Mesenchymal stem cell (in vitro differentiated cells and primary cell): ENCODE results near the gene DNAJB14.

ENCODE experiments used
- DNase-seq: peaks from one replicate; pipeline ENCODE4 v3.0.0-alpha.2; 2013
- H2AFZ ChIP-seq: one replicate; pipeline ENCODE4 v1.6.1; 2013; ENCODE audit warnings: low read depth, mild to moderate bottlenecking, control low read depth, inconsistent platforms, low read length, moderate library complexity
- H2AK5ac ChIP-seq: 2 replicates; pipeline ENCODE4 v1.6.1; 2013; ENCODE audit warnings: low read length, moderate library complexity, mild to moderate bottlenecking, inconsistent platforms; ENCODE audit not compliant: severe bottlenecking
- H2BK120ac ChIP-seq: one replicate; pipeline ENCODE4 v1.6.1; 2013; ENCODE audit warnings: low read depth, mild to moderate bottlenecking, inconsistent platforms, low read length, moderate library complexity
- H2BK12ac ChIP-seq, 2 experiments: one replicate each; pipeline ENCODE4 v1.6.1; 2013; ENCODE audit warnings: inconsistent platforms in 2 of 2, low read length in 2 of 2, mild to moderate bottlenecking in 2 of 2, moderate library complexity in 2 of 2, control low read depth in 1 of 2
- H2BK15ac ChIP-seq: one replicate; pipeline ENCODE4 v1.6.1; 2013; ENCODE audit warnings: mild to moderate bottlenecking, low read depth, inconsistent platforms; ENCODE audit not compliant: poor library complexity, severe bottlenecking
- H2BK5ac ChIP-seq: 2 replicates; pipeline ENCODE4 v1.6.1; 2013; ENCODE audit warnings: low read depth, mild to moderate bottlenecking, low read length, control low read depth, inconsistent platforms; ENCODE audit not compliant: poor library complexity, severe bottlenecking
- H3K14ac ChIP-seq, 2 experiments: one replicate each; pipeline ENCODE4 v1.6.1; 2013; ENCODE audit warnings: inconsistent platforms in 2 of 2, low read length in 2 of 2, control low read depth in 1 of 2, mild to moderate bottlenecking in 1 of 2, moderate library complexity in 1 of 2
- H3K18ac ChIP-seq, 2 experiments: one replicate each; pipeline ENCODE4 v1.6.1; 2013; ENCODE audit warnings: inconsistent platforms in 2 of 2, low read length in 2 of 2, control low read depth in 1 of 2, low read depth in 1 of 2, mild to moderate bottlenecking in 1 of 2
- H3K23ac ChIP-seq, 2 experiments: one replicate each; pipeline ENCODE4 v1.6.1; 2013; ENCODE audit warnings: inconsistent platforms in 2 of 2, low read length in 2 of 2, mild to moderate bottlenecking in 2 of 2, moderate library complexity in 2 of 2, control low read depth in 1 of 2
- H3K27ac ChIP-seq: 2 replicates; pipeline ENCODE4 v1.5.1; 2013; ENCODE audit warnings: mild to moderate bottlenecking, moderate library complexity, low read length, control low read depth, inconsistent platforms; ENCODE audit not compliant: poor library complexity, severe bottlenecking
- H3K27me3 ChIP-seq, 2 experiments: 2 replicates each; pipeline versions ENCODE4 v1.6.1 to v1.7.0; 2013; ENCODE audit warnings: low read length in 2 of 2, mild to moderate bottlenecking in 2 of 2, moderate library complexity in 2 of 2, control low read depth in 1 of 2, inconsistent platforms in 1 of 2; ENCODE audit not compliant: control insufficient read depth in 1 of 2, insufficient read depth in 1 of 2
- H3K36me3 ChIP-seq, 2 experiments: 2 replicates each; pipeline versions ENCODE4 v1.6.1 to v1.7.0; 2013; ENCODE audit warnings: low read length in 2 of 2, control low read depth in 1 of 2, inconsistent platforms in 1 of 2, low read depth in 1 of 2, mild to moderate bottlenecking in 1 of 2; ENCODE audit not compliant: insufficient read depth in 2 of 2, control insufficient read depth in 1 of 2
- H3K4ac ChIP-seq, 2 experiments: one replicate each; pipeline ENCODE4 v1.6.1; 2013; ENCODE audit warnings: inconsistent platforms in 2 of 2, low read length in 2 of 2, mild to moderate bottlenecking in 2 of 2, moderate library complexity in 2 of 2, control low read depth in 1 of 2, low read depth in 1 of 2
- H3K4me1 ChIP-seq: 2 replicates; pipeline ENCODE4 v1.6.1; 2013; ENCODE audit warnings: low read depth, low read length, control low read depth; ENCODE audit not compliant: control insufficient read depth, insufficient read depth
- H3K4me2 ChIP-seq: 2 replicates; pipeline ENCODE4 v1.6.1; 2013; ENCODE audit warnings: low read length, mild to moderate bottlenecking, inconsistent platforms; ENCODE audit not compliant: poor library complexity, severe bottlenecking
- H3K4me3 ChIP-seq, 2 experiments: 2 replicates each; pipeline versions ENCODE4 v1.5.1 to v1.7.0; 2013; ENCODE audit warnings: low read length in 2 of 2, mild to moderate bottlenecking in 2 of 2, control low read depth in 1 of 2, low read depth in 1 of 2; ENCODE audit not compliant: insufficient read depth in 1 of 2
- H3K79me1 ChIP-seq: replicated peaks from 2 replicates; pipeline ENCODE4 v1.6.1; 2013; ENCODE audit warnings: mild to moderate bottlenecking, control low read depth, low read length, inconsistent platforms; ENCODE audit not compliant: poor library complexity, severe bottlenecking
- H3K9ac ChIP-seq: 2 replicates; pipeline ENCODE4 v1.7.0; 2013; ENCODE audit warnings: mild to moderate bottlenecking, low read length, moderate library complexity
- H3K9me3 ChIP-seq: 2 replicates; pipeline ENCODE4 v1.7.0; 2013; ENCODE audit warnings: mild to moderate bottlenecking, low read length; ENCODE audit not compliant: control insufficient read depth
- H4K8ac ChIP-seq: one replicate; pipeline ENCODE4 v1.6.1; 2013; ENCODE audit warnings: inconsistent platforms, mild to moderate bottlenecking, low read length, moderate library complexity
- H4K91ac ChIP-seq: one replicate; pipeline ENCODE4 v1.6.1; 2013; ENCODE audit warnings: mild to moderate bottlenecking, low read length, inconsistent platforms
- WGBS: methylation state at CpG from one replicate; pipeline ENCODE4 v1.1.7; 2013; ENCODE audit warnings: mixed read lengths; 5-methylcytosine and 5-hydroxymethylcytosine counted together

The DNAJB14 gene

GRCh38 chr4:99921174-99921573, 25.2 kb downstream of the DNAJB14 start:
- 100% methylated on average over 2 of the region's 3 CpGs for WGBS
- H2BK15ac ChIP-seq = no peak overlapping the region
- no peak overlapping the region for H4K8ac ChIP-seq

GRCh38 chr4:99918656-99919055, 27.8 kb downstream of the DNAJB14 start:
- H4K8ac ChIP-seq = no peak overlapping the region
- H3K4me1 ChIP-seq = no peaks in the 10 kb centered on the region
- H2BK5ac ChIP-seq = no peak overlapping the region
- H4K91ac ChIP-seq = no peak overlapping the region
- H3K27me3 ChIP-seq = no peaks in the 10 kb centered on the region
- peaks cover 18% of the 10 kb centered on the region for H3K79me1 ChIP-seq
- H3K4me2 ChIP-seq = no peak overlapping the region
- WGBS = no CpG with 5 or more reads among the region's 2 CpGs
- peaks cover 11% of the 10 kb centered on the region for H3K9me3 ChIP-seq
- H3K9ac ChIP-seq = no peak overlapping the region
- H3K27ac ChIP-seq = no peak overlapping the region
- no peak for DNase-seq
- no peak overlapping the region for H2BK12ac ChIP-seq
- no peak overlapping the region for H2AK5ac ChIP-seq
- no peak overlapping the region for H3K23ac ChIP-seq
- peaks cover 8 to 78% of the 10 kb centered on the region in 2 experiments for H3K36me3 ChIP-seq
- H3K4me3 ChIP-seq = no peak overlapping the region
- no peak overlapping the region for H3K4ac ChIP-seq
- H3K18ac ChIP-seq = no peak overlapping the region
- H2BK120ac ChIP-seq = no peak overlapping the region
- H2AFZ ChIP-seq = no peak overlapping the region
- H2BK15ac ChIP-seq = no peak overlapping the region
- no peak overlapping the region for H3K14ac ChIP-seq

More at GRCh38 chr4:99921174-99921573, 25.2 kb downstream of the DNAJB14 start:
- no peak overlapping the region for H3K4ac ChIP-seq
- H2AFZ ChIP-seq = no peak overlapping the region
- H3K14ac ChIP-seq = no peak overlapping the region
- H3K4me3 ChIP-seq = no peak overlapping the region
- H3K9me3 ChIP-seq = peaks cover 11% of the 10 kb centered on the region
- no peak overlapping the region for H3K4me2 ChIP-seq
- H3K18ac ChIP-seq = no peak overlapping the region
- no peak overlapping the region for H3K9ac ChIP-seq
- no peaks in the 10 kb centered on the region for H3K4me1 ChIP-seq
- H2BK120ac ChIP-seq = no peak overlapping the region
- H3K27ac ChIP-seq = no peak overlapping the region
- H3K27me3 ChIP-seq = no peaks in the 10 kb centered on the region
- H2BK5ac ChIP-seq = no peak overlapping the region
- H3K79me1 ChIP-seq = peaks cover 18% of the 10 kb centered on the region
- peaks cover 8 to 87% of the 10 kb centered on the region in 2 experiments for H3K36me3 ChIP-seq
- H3K23ac ChIP-seq = no peak overlapping the region
- H2BK12ac ChIP-seq = no peak overlapping the region
- no peak overlapping the region for H4K91ac ChIP-seq
- no peak overlapping the region for H2AK5ac ChIP-seq
- no peak for DNase-seq

- Histone ChIP-seq H3K4me2 (no peak overlapping the region), H2BK15ac (no peak overlapping the region), H3K14ac (no peak overlapping the region), H3K27ac (no peak overlapping the region), H3K9me3 (peaks cover 11% of the 10 kb centered on the region), H4K91ac (no peak overlapping the region), H2BK5ac (no peak overlapping the region), H3K18ac (no peak overlapping the region), H3K9ac (no peak overlapping the region), H3K4me3 (no peak overlapping the region), H2BK120ac (no peak overlapping the region), H3K4ac (no peak overlapping the region), H3K4me1 (no peaks in the 10 kb centered on the region), H4K8ac (no peak overlapping the region), H3K36me3 (peaks cover 8 to 72% of the 10 kb centered on the region in 2 experiments), H2AK5ac (no peak overlapping the region), H3K27me3 (no peaks in the 10 kb centered on the region), H3K23ac (no peak overlapping the region), H2BK12ac (no peak overlapping the region), H3K79me1 (peaks cover 16% of the 10 kb centered on the region), H2AFZ (no peak overlapping the region)
- 100% methylated on average over 2 of the region's 3 CpGs for WGBS
- no peak for DNase-seq
These were observed 28.8 kb downstream of the DNAJB14 start for GRCh38 chr4:99917575-99917974.

GRCh38 chr4:99915449-99915848, 31.0 kb downstream of the DNAJB14 start:
- Histone ChIP-seq H2AK5ac (no peak overlapping the region), H2BK15ac (no peak overlapping the region), H3K4me3 (no peak overlapping the region), H3K14ac (no peak overlapping the region), H3K27me3 (no peaks in the 10 kb centered on the region), H2BK12ac (no peak overlapping the region), H3K36me3 (peaks cover 8 to 62% of the 10 kb centered on the region in 2 experiments), H3K9ac (no peak overlapping the region), H3K9me3 (peaks cover 11% of the 10 kb centered on the region), H3K23ac (no peak overlapping the region), H2AFZ (no peak overlapping the region), H4K91ac (no peak overlapping the region), H2BK5ac (no peak overlapping the region), H4K8ac (no peak overlapping the region), H3K4ac (no peak overlapping the region), H3K79me1 (peaks cover 14% of the 10 kb centered on the region), H3K4me2 (no peak overlapping the region), H3K18ac (no peak overlapping the region), H2BK120ac (no peak overlapping the region), H3K4me1 (no peaks in the 10 kb centered on the region), H3K27ac (no peak overlapping the region)
- DNase-seq = no peak
- WGBS = 95% methylated on average over 2 of the region's 2 CpGs
